ENCODE results near the gene FBXO30. TPM values are rescaled to one million over a fixed set of nuclear protein-coding genes. Genes with fewer than 3 reads are reported as not detected.

The FBXO30 gene
- total RNA-seq, 5 donors from 2014 or later (not counting 1 experiment from before 2014, with no cell fraction given) = 2.5 to 6.2 (median 5.0) TPM

DNA sequence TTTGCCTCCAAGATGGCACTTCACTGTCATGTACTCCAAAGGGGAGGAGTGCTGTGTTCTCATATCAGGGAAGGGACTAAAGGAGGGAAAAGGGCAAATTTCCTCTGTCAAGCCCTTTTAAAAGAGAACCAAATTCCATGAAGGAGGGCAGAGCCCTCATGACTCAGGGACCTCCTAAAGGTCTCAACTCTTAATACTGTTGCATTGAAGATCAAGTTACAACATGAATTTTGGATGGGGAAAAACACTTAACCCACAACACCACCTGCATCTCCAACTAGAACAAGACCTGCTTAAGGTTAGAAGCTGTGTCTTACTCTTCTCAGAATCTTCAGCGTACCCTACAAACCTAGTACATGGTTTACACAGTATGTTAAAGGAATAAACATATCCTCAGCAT lies 23.7 kb upstream of the FBXO30 start:
- no peak overlapping the region for H3K4me3 Mint-ChIP-seq
- Histone ChIP-seq H3K27ac (ENCODE audit: low read length) (no peak overlapping the region), H3K36me3 (ENCODE audit: control insufficient read depth in 2 of 2, extremely low read depth in 1 of 2, insufficient read depth in 1 of 2, low read length in 1 of 2) (no peaks in the 10 kb centered on the region), H3K9me3 (no peaks in the 10 kb centered on the region), H3K4me1 (ENCODE audit: control insufficient read depth in 1 of 2, extremely low read depth in 1 of 2, insufficient read depth in 2 of 2, low read length in 2 of 2) (no peaks in the 10 kb centered on the region), H3K4me3 (ENCODE audit: control insufficient read depth in 1 of 2, extremely low read depth in 1 of 2, low read length in 1 of 2) (no peak overlapping the region), H3K27me3 (replicated peaks in 1 of 2; ENCODE audit: control insufficient read depth in 2 of 2, extremely low read depth in 1 of 2, insufficient read depth in 2 of 2, low read length in 1 of 2) (no peaks in the 10 kb centered on the region)
- peaks cover 20% of the 10 kb centered on the region for H3K36me3 Mint-ChIP-seq
- H3K27me3 Mint-ChIP-seq = no peaks in the 10 kb centered on the region
- ChIA-PET POLR2A (no interaction called here), CTCF (no interaction called here)
- ATAC-seq (replicated peaks in 1 of 4) = no peak
- no peak overlapping the region for H3K27ac Mint-ChIP-seq
- no peak for DNase-seq
- WGBS (ENCODE audit: insufficient coverage) = no CpG with 5 or more reads among the region's 1 CpG
- H3K9me3 Mint-ChIP-seq = no peaks in the 10 kb centered on the region
- no peaks in the 10 kb centered on the region for H3K4me1 Mint-ChIP-seq

DNA sequence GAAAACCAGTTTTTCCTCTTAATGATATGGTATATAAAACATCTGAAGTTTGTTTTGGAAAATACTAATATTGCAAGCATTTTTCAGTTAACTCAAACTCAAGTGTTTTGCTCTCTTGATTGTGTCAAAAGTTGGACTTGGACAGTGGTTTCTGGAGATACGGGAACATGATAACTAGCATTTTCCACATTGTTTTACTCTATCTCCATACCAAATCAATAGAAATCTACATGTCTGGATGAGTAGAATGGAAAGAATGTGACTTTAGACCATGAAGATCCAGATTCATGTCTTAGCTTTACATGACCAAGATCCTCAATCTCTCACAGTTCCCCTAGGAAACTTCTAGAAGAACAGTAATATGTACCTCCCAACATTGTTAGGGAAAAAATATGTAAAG lies 22.2 kb upstream of the FBXO30 start:
- DNase-seq (no peak), ATAC-seq (replicated peaks in 1 of 4) (no peak)
- H3K27me3 Mint-ChIP-seq = no peaks in the 10 kb centered on the region
- ChIA-PET CTCF (no interaction called here), POLR2A (interaction anchor here in 1 of 2 donors (0.9 kb wide), 1 partner anchor 10 kb away, joined by 3 read pairs; no protein-coding TSS in a partner anchor)
- H3K9me3 Mint-ChIP-seq = no peaks in the 10 kb centered on the region
- Histone ChIP-seq H3K27me3 (replicated peaks in 1 of 2; ENCODE audit: control insufficient read depth in 2 of 2, extremely low read depth in 1 of 2, insufficient read depth in 2 of 2, low read length in 1 of 2) (no peaks in the 10 kb centered on the region), H3K9me3 (no peaks in the 10 kb centered on the region), H3K36me3 (ENCODE audit: control insufficient read depth in 2 of 2, extremely low read depth in 1 of 2, insufficient read depth in 1 of 2, low read length in 1 of 2) (no peaks in the 10 kb centered on the region), H3K27ac (ENCODE audit: low read length) (no peak overlapping the region), H3K4me1 (ENCODE audit: control insufficient read depth in 1 of 2, extremely low read depth in 1 of 2, insufficient read depth in 2 of 2, low read length in 2 of 2) (no peaks in the 10 kb centered on the region), H3K4me3 (ENCODE audit: control insufficient read depth in 1 of 2, extremely low read depth in 1 of 2, low read length in 1 of 2) (no peak overlapping the region)
- no peak overlapping the region for H3K27ac Mint-ChIP-seq
- WGBS (ENCODE audit: insufficient coverage) = no CpG with 5 or more reads among the region's 1 CpG
- H3K4me3 Mint-ChIP-seq = no peak overlapping the region
- H3K4me1 Mint-ChIP-seq = no peaks in the 10 kb centered on the region
- H3K36me3 Mint-ChIP-seq = peaks cover 19% of the 10 kb centered on the region

DNA sequence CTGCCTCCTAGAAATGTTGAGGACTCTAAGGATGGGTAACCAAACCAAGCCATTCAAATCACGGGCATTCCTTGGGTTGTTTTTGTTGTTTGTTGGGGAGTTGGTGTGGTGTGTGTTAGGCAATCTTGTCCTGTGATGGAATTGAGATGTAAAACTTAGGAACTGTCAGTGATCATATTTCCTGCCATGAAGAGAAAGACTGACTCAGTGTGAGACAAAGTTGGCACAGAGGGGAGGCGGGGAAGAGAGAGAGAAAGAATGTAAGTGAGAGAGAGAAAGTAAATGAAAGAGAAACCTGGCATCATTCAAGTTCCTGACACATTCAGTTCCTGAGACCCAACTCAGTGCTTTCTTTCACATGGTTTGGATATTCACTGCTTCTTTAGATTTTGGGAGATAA lies 21.6 kb upstream of the FBXO30 start:
- H3K9me3 ChIP-seq = no peaks in the 10 kb centered on the region
- H3K27ac ChIP-seq (ENCODE audit: low read length) = no peak overlapping the region
- H3K27me3 Mint-ChIP-seq = no peaks in the 10 kb centered on the region
- no peak overlapping the region for H3K4me3 ChIP-seq (ENCODE audit: control insufficient read depth in 1 of 2, extremely low read depth in 1 of 2, low read length in 1 of 2)
- H3K36me3 Mint-ChIP-seq = peaks cover 20% of the 10 kb centered on the region
- no peak overlapping the region for H3K4me3 Mint-ChIP-seq
- POLR2A ChIA-PET = no interaction called here
- CTCF ChIA-PET = no interaction called here
- H3K27ac Mint-ChIP-seq = no peak overlapping the region
- WGBS (ENCODE audit: insufficient coverage) = no CpG with 5 or more reads among the region's 2 CpGs
- no peaks in the 10 kb centered on the region for H3K9me3 Mint-ChIP-seq
- no peaks in the 10 kb centered on the region for H3K4me1 ChIP-seq (ENCODE audit: control insufficient read depth in 1 of 2, extremely low read depth in 1 of 2, insufficient read depth in 2 of 2, low read length in 2 of 2)
- DNase-seq (no peak), ATAC-seq (replicated peaks in 1 of 4) (no peak)
- H3K27me3 ChIP-seq (replicated peaks in 1 of 2; ENCODE audit: control insufficient read depth in 2 of 2, extremely low read depth in 1 of 2, insufficient read depth in 2 of 2, low read length in 1 of 2) = no peaks in the 10 kb centered on the region
- no peaks in the 10 kb centered on the region for H3K36me3 ChIP-seq (ENCODE audit: control insufficient read depth in 2 of 2, extremely low read depth in 1 of 2, insufficient read depth in 1 of 2, low read length in 1 of 2)
- no peaks in the 10 kb centered on the region for H3K4me1 Mint-ChIP-seq

DNA sequence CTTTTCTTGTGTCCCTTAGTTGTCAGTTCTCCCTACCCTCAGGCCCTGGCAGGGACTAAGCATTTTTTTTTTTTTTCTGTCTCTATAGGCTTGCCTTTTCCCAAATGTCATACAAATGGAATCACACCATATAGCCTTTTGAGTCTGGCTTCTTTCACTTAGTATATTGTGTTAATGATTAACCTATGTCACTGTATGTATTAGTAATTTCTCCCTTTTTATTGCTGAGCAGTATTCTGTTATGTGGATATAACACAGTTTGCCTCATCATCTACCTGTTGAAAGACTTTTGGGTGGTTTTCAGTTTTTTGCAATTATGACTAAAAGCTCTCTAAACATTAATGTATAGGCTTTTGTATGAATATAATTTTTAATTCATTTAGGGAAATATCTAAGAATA lies 16.0 kb upstream of the FBXO30 start:
- Histone ChIP-seq H3K4me3 (ENCODE audit: control insufficient read depth in 1 of 2, extremely low read depth in 1 of 2, low read length in 1 of 2) (no peak overlapping the region), H3K27ac (ENCODE audit: low read length) (no peak overlapping the region), H3K9me3 (no peaks in the 10 kb centered on the region), H3K36me3 (ENCODE audit: control insufficient read depth in 2 of 2, extremely low read depth in 1 of 2, insufficient read depth in 1 of 2, low read length in 1 of 2) (no peaks in the 10 kb centered on the region), H3K27me3 (replicated peaks in 1 of 2; ENCODE audit: control insufficient read depth in 2 of 2, extremely low read depth in 1 of 2, insufficient read depth in 2 of 2, low read length in 1 of 2) (no peaks in the 10 kb centered on the region), H3K4me1 (ENCODE audit: control insufficient read depth in 1 of 2, extremely low read depth in 1 of 2, insufficient read depth in 2 of 2, low read length in 2 of 2) (no peaks in the 10 kb centered on the region)
- Mint-ChIP-seq H3K36me3 (peaks cover 18% of the 10 kb centered on the region), H3K9me3 (no peaks in the 10 kb centered on the region), H3K4me3 (no peak overlapping the region), H3K4me1 (no peaks in the 10 kb centered on the region), H3K27me3 (no peaks in the 10 kb centered on the region), H3K27ac (no peak overlapping the region)
- ATAC-seq (replicated peaks in 1 of 4) = no peak
- ChIA-PET POLR2A (no interaction called here), CTCF (interaction anchor here in 1 of 2 donors (1.1 kb wide), 1 partner anchor 136 kb away, joined by 3 read pairs; no protein-coding TSS in a partner anchor)
- no peak for DNase-seq

DNA sequence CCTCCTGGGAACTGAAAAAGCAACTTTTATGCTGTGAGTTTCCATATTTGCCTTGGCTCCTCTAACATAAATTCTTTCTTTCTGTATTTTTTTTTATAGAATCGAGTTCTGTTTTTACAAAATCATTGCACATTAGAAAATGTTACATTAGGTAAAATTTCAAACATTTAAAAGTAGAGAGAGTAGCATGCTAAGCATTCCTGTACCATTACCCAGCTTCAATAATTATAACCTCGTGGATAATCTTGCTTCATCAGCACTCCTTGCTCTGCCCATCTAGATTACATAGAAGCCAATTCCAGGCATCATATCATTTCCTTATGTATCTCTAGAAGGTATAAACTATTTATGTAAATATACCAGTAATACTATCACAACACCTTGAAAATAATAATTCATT lies 15.4 kb upstream of the FBXO30 start:
- H3K27ac Mint-ChIP-seq = no peak overlapping the region
- Histone ChIP-seq H3K4me1 (ENCODE audit: control insufficient read depth in 1 of 2, extremely low read depth in 1 of 2, insufficient read depth in 2 of 2, low read length in 2 of 2) (no peaks in the 10 kb centered on the region), H3K27ac (ENCODE audit: low read length) (no peak overlapping the region), H3K36me3 (ENCODE audit: control insufficient read depth in 2 of 2, extremely low read depth in 1 of 2, insufficient read depth in 1 of 2, low read length in 1 of 2) (no peaks in the 10 kb centered on the region), H3K9me3 (no peaks in the 10 kb centered on the region), H3K4me3 (ENCODE audit: control insufficient read depth in 1 of 2, extremely low read depth in 1 of 2, low read length in 1 of 2) (no peak overlapping the region), H3K27me3 (replicated peaks in 1 of 2; ENCODE audit: control insufficient read depth in 2 of 2, extremely low read depth in 1 of 2, insufficient read depth in 2 of 2, low read length in 1 of 2) (no peaks in the 10 kb centered on the region)
- H3K4me1 Mint-ChIP-seq = no peaks in the 10 kb centered on the region
- H3K27me3 Mint-ChIP-seq = no peaks in the 10 kb centered on the region
- no peaks in the 10 kb centered on the region for H3K9me3 Mint-ChIP-seq
- DNase-seq = no peak
- ChIA-PET POLR2A (no interaction called here), CTCF (no interaction called here)
- H3K4me3 Mint-ChIP-seq = no peak overlapping the region
- peaks cover 16% of the 10 kb centered on the region for H3K36me3 Mint-ChIP-seq
- ATAC-seq (replicated peaks in 1 of 4) = no peak
- no CpG with 5 or more reads among the region's 2 CpGs for WGBS (ENCODE audit: insufficient coverage)

DNA sequence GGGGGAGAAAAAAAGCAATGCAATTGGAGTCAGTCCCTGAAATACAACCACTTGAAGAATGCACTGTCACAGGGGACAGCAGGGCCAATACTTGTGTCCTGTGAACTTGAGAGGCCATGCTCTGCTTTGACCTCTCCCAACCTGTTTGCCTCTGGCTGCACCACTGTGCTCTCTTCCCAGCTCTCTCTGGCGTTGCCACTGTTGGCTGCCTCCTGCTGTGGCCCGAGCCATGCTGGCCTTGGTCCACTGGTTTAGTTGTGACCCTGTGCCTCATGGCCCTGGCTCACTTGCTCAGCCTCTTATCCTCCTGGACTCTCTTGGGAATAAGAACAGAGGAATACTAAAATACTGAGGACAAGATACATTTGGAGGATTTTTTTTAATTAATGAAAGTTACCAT lies 14.5 kb upstream of the FBXO30 start:
- CTCF ChIA-PET = no interaction called here
- H3K27me3 Mint-ChIP-seq = no peaks in the 10 kb centered on the region
- POLR2A ChIA-PET = no interaction called here
- no peak overlapping the region for H3K27ac Mint-ChIP-seq
- no peaks in the 10 kb centered on the region for H3K9me3 ChIP-seq
- WGBS (ENCODE audit: insufficient coverage) = 100% methylated on average over 2 of the region's 2 CpGs
- H3K9me3 Mint-ChIP-seq = no peaks in the 10 kb centered on the region
- H3K4me3 Mint-ChIP-seq = no peak overlapping the region
- H3K4me1 Mint-ChIP-seq = no peaks in the 10 kb centered on the region
- H3K4me3 ChIP-seq (ENCODE audit: control insufficient read depth in 1 of 2, extremely low read depth in 1 of 2, low read length in 1 of 2) = no peak overlapping the region
- peaks cover 13% of the 10 kb centered on the region for H3K36me3 Mint-ChIP-seq
- H3K4me1 ChIP-seq (ENCODE audit: control insufficient read depth in 1 of 2, extremely low read depth in 1 of 2, insufficient read depth in 2 of 2, low read length in 2 of 2) = no peaks in the 10 kb centered on the region
- H3K27me3 ChIP-seq (replicated peaks in 1 of 2; ENCODE audit: control insufficient read depth in 2 of 2, extremely low read depth in 1 of 2, insufficient read depth in 2 of 2, low read length in 1 of 2) = no peaks in the 10 kb centered on the region
- DNase-seq (no peak), ATAC-seq (replicated peaks in 1 of 4) (no peak)
- H3K27ac ChIP-seq (ENCODE audit: low read length) = no peak overlapping the region
- H3K36me3 ChIP-seq (ENCODE audit: control insufficient read depth in 2 of 2, extremely low read depth in 1 of 2, insufficient read depth in 1 of 2, low read length in 1 of 2) = no peaks in the 10 kb centered on the region

DNA sequence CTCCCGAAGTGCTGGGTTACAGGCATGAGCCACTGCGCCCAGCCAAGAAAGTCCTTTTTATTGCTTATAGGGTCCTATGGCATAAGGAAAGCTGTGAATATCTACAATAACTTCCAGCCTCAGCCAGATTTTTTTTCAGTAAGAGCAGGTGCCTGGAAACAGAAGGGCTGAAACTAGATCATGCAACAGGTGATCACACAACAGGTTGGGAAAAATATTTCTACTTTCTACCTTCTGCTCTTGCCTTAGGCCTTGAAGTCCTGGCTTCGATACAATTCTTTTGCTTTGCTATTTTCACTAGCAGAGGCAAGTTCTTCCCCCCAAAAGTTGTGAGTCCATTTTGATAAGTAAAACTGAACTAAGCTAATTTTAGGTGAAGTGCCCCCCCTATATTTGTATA lies 9.7 kb upstream of the FBXO30 start:
- peaks cover 7% of the 10 kb centered on the region for H3K36me3 Mint-ChIP-seq
- no peaks in the 10 kb centered on the region for H3K27me3 ChIP-seq (replicated peaks in 1 of 2; ENCODE audit: control insufficient read depth in 2 of 2, extremely low read depth in 1 of 2, insufficient read depth in 2 of 2, low read length in 1 of 2)
- no peak for DNase-seq
- no peaks in the 10 kb centered on the region for H3K9me3 ChIP-seq
- ATAC-seq (replicated peaks in 1 of 4) = no peak
- H3K27ac ChIP-seq (ENCODE audit: low read length) = no peak overlapping the region
- ChIA-PET POLR2A (no interaction called here), CTCF (no interaction called here)
- no peak overlapping the region for H3K4me3 Mint-ChIP-seq
- H3K36me3 ChIP-seq (ENCODE audit: control insufficient read depth in 2 of 2, extremely low read depth in 1 of 2, insufficient read depth in 1 of 2, low read length in 1 of 2) = no peaks in the 10 kb centered on the region
- H3K27me3 Mint-ChIP-seq = no peaks in the 10 kb centered on the region
- H3K4me3 ChIP-seq (ENCODE audit: control insufficient read depth in 1 of 2, extremely low read depth in 1 of 2, low read length in 1 of 2) = no peak overlapping the region
- WGBS (ENCODE audit: insufficient coverage) = 100% methylated on average over 1 of the region's 3 CpGs
- peaks cover 5 to 17% (median 14%) of the 10 kb centered on the region in 3 donors for H3K4me1 Mint-ChIP-seq
- no peaks in the 10 kb centered on the region for H3K9me3 Mint-ChIP-seq
- H3K4me1 ChIP-seq (ENCODE audit: control insufficient read depth in 1 of 2, extremely low read depth in 1 of 2, insufficient read depth in 2 of 2, low read length in 2 of 2) = no peaks in the 10 kb centered on the region
- H3K27ac Mint-ChIP-seq = no peak overlapping the region
